Retinal pigment epithelial cell (primary cell): ENCODE data around the gene CLEC16A.
A peak's percentile ranks its signal among the peaks of the same experiment; 100 is the strongest.
"Not testable (repeated sequence)": the region's sequence is repeated elsewhere in the genome, so short reads cannot be mapped to it uniquely, and the experiment has no call there.

Experiments
- DNase-seq: peaks from one replicate; pipeline ENCODE4 v3.0.0-alpha.2; 2010; ENCODE audit warnings: low read depth
- H3K4me3 ChIP-seq: 2 replicates; pipeline ENCODE4 v1.5.1; 2011; ENCODE audit warnings: mild to moderate bottlenecking, low read length, control low read depth, moderate library complexity
- TF ChIP-seq, protein P1 (sequence below): conservative IDR thresholded peaks from 2 replicates; pipeline ENCODE4 v1.5.1; 2011; ENCODE audit warnings: low read depth, low read length, control low read depth, inconsistent platforms

The CLEC16A gene

GRCh38 chr16:10926094-10926493 lies 18.3 kb upstream of the CLEC16A start:
- TF ChIP-seq, protein P1, sequence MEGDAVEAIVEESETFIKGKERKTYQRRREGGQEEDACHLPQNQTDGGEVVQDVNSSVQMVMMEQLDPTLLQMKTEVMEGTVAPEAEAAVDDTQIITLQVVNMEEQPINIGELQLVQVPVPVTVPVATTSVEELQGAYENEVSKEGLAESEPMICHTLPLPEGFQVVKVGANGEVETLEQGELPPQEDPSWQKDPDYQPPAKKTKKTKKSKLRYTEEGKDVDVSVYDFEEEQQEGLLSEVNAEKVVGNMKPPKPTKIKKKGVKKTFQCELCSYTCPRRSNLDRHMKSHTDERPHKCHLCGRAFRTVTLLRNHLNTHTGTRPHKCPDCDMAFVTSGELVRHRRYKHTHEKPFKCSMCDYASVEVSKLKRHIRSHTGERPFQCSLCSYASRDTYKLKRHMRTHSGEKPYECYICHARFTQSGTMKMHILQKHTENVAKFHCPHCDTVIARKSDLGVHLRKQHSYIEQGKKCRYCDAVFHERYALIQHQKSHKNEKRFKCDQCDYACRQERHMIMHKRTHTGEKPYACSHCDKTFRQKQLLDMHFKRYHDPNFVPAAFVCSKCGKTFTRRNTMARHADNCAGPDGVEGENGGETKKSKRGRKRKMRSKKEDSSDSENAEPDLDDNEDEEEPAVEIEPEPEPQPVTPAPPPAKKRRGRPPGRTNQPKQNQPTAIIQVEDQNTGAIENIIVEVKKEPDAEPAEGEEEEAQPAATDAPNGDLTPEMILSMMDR = no peak
- H3K4me3 ChIP-seq = no peak overlapping the region
- no peak for DNase-seq

- TF ChIP-seq, protein P1 = no peak
- no peak for DNase-seq
Measured at GRCh38 chr16:10926867-10927266, 17.5 kb upstream of the CLEC16A start.

GRCh38 chr16:10927497-10928112 lies 16.8 kb upstream of the CLEC16A start:
- H3K4me3 ChIP-seq = no peak overlapping the region

More at GRCh38 chr16:10926867-10927266, 17.5 kb upstream of the CLEC16A start:
- no peak overlapping the region for H3K4me3 ChIP-seq

DNA sequence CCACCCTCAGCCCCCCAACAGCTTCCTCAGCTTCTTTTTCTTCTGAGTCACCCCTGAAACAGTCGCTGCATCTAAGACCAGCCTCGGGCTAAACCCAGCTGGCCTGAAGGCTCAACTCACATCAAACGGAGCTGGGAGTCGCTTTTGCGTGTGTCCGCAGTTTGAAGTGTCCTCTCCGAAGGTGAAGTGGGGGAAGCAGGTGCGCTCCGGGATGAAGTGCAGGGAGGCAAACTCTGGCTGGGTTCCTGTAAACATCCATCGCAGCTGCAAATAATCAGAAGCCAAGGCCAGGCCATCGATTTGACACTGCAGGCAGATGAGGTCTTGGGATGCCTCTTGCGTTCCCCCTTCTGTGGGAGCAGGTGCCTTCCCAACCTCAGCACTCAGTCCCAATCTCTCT lies 15.3 kb upstream of the CLEC16A start:
- not testable (repeated sequence) for DNase-seq, H3K4me3 ChIP-seq

More at GRCh38 chr16:10927497-10928112, 16.8 kb upstream of the CLEC16A start:
- no peak for DNase-seq
- TF ChIP-seq, protein P1 = no peak

GRCh38 chr16:10929853-10930754 lies 14.3 kb upstream of the CLEC16A start:
- no peak overlapping the region for H3K4me3 ChIP-seq
- TF ChIP-seq, protein P1 = no peak
- DNase-seq = no peak

DNA sequence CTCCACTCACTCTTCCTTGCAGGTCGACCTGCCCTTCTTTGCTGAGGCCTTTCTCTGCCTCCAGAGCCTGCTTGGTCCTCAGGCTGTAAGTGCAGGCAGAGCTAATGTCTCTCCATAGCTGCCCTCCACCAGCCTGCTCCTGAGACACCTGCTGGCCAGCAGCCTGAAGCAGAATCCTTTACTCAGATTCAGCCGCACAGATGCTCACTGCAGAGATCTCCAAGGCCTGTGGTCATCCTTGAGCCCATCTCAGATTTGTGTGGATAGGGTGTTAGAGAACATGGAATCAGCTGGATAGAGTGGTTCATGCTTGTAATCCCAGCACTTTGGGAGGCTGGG lies 13.6 kb upstream of the CLEC16A start:
- TF ChIP-seq, protein P1 = peak; percentile 18
- DNase-seq = no peak
- H3K4me3 ChIP-seq = no peak overlapping the region

GRCh38 chr16:10931134-10931533 lies 13.2 kb upstream of the CLEC16A start:
- no peak overlapping the region for H3K4me3 ChIP-seq
- TF ChIP-seq, protein P1 = no peak

More at GRCh38 chr16:10931134-10931533, 13.2 kb upstream of the CLEC16A start:
- DNase-seq = no peak
